ENCODE results near the gene TNFRSF1B.

Gene TNFRSF1B

GRCh38 chr1:12200208-12200607, 33.4 kb downstream of the TNFRSF1B start:
- peaks cover 25% of the 10 kb centered on the region in 2 experiments for H3K4me1 ChIP-seq (ENCODE audit: control insufficient read depth in 1 of 2, insufficient read depth in 1 of 2, low read depth in 1 of 2, low read length in 1 of 2)
- H3K36me3 ChIP-seq, result peaks cover 99% of the 10 kb centered on the region
- no peaks in the 10 kb centered on the region for H3K27me3 ChIP-seq
- peak overlapping the region; percentile 27 for H3K27ac ChIP-seq
- no peak for TF ChIP-seq CTCF (IDR thresholded peaks at IDR 0.05)
- no peak overlapping the region for H3K4me3 ChIP-seq (ENCODE audit: low read depth in 1 of 2, low read length in 1 of 2)
- no peaks in the 10 kb centered on the region for H3K9me3 ChIP-seq

GRCh38 chr1:12201352-12202189, 34.8 kb downstream of the TNFRSF1B start:
- Histone ChIP-seq H3K9me3 (no peaks in the 10 kb centered on the region), H3K4me1 (ENCODE audit: control insufficient read depth in 1 of 2, insufficient read depth in 1 of 2, low read depth in 1 of 2, low read length in 1 of 2) (peaks cover 11 to 12% of the 10 kb centered on the region in 2 experiments), H3K27ac (no peak overlapping the region), H3K4me3 (ENCODE audit: low read depth in 1 of 2, low read length in 1 of 2) (no peak overlapping the region), H3K36me3 (peaks cover 99% of the 10 kb centered on the region), H3K27me3 (no peaks in the 10 kb centered on the region)
- no peak for TF ChIP-seq CTCF (IDR thresholded peaks at IDR 0.05)

- H3K27ac ChIP-seq, result peak overlapping the region; percentile 2
- H3K36me3 ChIP-seq, result peaks cover 100% of the 10 kb centered on the region
- H3K27me3 ChIP-seq, result no peaks in the 10 kb centered on the region
- H3K4me3 ChIP-seq (ENCODE audit: low read depth in 1 of 2, low read length in 1 of 2), result no peak overlapping the region
- H3K9me3 ChIP-seq, result no peaks in the 10 kb centered on the region
- peaks cover 5 to 6% of the 10 kb centered on the region in 2 experiments for H3K4me1 ChIP-seq (ENCODE audit: control insufficient read depth in 1 of 2, insufficient read depth in 1 of 2, low read depth in 1 of 2, low read length in 1 of 2)
- TF ChIP-seq CTCF (IDR thresholded peaks at IDR 0.05), result no peak
Measured at GRCh38 chr1:12202190-12202497, 35.4 kb downstream of the TNFRSF1B start.

GRCh38 chr1:12202577-12202976, 35.8 kb downstream of the TNFRSF1B start:
- H3K4me1 ChIP-seq (ENCODE audit: control insufficient read depth in 1 of 2, insufficient read depth in 1 of 2, low read depth in 1 of 2, low read length in 1 of 2), result peaks cover under 1 to 1% of the 10 kb centered on the region in 2 experiments
- no peak for TF ChIP-seq CTCF (IDR thresholded peaks at IDR 0.05)
- H3K27ac ChIP-seq, result peak overlapping the region; percentile 2
- H3K27me3 ChIP-seq, result no peaks in the 10 kb centered on the region
- no peak overlapping the region for H3K4me3 ChIP-seq (ENCODE audit: low read depth in 1 of 2, low read length in 1 of 2)
- no peaks in the 10 kb centered on the region for H3K9me3 ChIP-seq
- peaks cover 100% of the 10 kb centered on the region for H3K36me3 ChIP-seq

GRCh38 chr1:12203216-12204007, 36.6 kb downstream of the TNFRSF1B start:
- Histone ChIP-seq H3K27me3 (no peaks in the 10 kb centered on the region), H3K36me3 (peaks cover 100% of the 10 kb centered on the region), H3K4me1 (ENCODE audit: control insufficient read depth in 1 of 2, insufficient read depth in 1 of 2, low read depth in 1 of 2, low read length in 1 of 2) (peaks cover 0 to under 1% of the 10 kb centered on the region in 2 experiments), H3K9me3 (no peaks in the 10 kb centered on the region), H3K4me3 (ENCODE audit: low read depth in 1 of 2, low read length in 1 of 2) (no peak overlapping the region), H3K27ac (no peak overlapping the region)
- no peak for TF ChIP-seq CTCF (IDR thresholded peaks at IDR 0.05)

Data from neutrophil (primary cell).